GM21529 (cell line): ENCODE data around the gene STUM.

Source experiments
- ATAC-seq: cut with Tn5 transposase; IDR thresholded peaks from one replicate; pipeline ENCODE4 v1.9.1; 2021; ENCODE audit not compliant: unreplicated experiment

STUM gene

DNA sequence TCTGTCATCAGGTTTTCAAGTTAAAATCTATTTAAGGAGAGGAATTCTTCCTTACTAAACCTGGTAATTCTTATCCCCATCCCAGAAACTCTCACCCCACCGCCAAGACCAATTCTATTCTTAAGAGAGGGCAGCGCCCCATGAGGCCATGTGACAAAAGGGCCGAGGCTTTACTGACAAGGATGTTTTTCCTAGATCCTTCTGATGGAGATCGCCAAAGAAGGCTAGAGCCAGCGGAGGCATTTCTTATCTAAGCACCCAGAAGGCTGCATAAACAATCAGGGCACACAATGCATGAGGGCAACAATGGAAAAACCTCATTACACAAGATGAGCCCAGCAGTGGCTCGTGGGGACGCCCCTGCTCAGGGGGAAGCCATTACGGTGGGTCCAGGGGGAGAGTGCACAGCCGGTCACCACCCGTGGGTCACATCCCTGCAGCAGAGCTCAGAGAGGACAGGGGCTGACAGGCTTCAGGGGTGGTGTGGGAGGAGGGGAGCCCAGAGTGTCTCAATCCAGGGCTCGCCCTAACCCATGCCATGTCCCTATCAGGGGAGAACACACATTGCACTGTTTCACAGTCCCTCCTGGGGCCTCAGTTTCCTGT, 101.8 kb downstream of the STUM start:
- ATAC-seq = no peak

DNA sequence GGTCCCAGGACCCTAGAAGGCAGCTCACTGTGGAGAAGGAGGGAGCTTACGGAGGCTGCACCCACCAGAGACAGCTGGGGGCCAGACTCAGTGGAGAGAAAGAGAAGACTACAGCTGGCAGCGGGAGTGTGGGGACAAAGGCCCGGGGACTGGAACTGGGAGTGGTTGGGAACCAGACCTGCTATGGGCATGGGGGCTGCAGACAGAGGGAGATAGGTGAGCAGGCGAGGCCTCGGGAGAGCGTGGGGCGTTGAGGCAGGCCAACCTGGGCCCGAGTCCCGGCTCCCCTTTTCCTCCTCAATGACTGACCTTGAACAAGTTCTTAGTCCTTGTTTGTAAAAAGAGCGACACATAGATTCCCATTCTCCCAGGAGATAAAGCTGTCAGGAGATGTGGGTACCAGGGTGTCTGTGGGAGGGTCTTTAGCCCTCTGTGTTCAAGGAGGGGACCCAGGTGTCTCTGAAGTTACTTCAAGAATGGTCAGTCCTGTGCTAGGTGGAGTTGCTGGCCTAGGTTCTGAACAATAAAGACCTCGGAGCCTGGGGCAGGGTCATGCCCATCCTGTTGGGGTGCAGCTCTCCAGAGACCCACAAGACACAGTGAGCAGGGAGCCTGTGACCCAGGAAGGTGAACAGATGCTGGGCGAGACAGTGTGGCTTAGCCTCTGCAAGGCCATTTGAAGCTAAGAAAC, 102.6 kb downstream of the STUM start:
- no peak for ATAC-seq

DNA sequence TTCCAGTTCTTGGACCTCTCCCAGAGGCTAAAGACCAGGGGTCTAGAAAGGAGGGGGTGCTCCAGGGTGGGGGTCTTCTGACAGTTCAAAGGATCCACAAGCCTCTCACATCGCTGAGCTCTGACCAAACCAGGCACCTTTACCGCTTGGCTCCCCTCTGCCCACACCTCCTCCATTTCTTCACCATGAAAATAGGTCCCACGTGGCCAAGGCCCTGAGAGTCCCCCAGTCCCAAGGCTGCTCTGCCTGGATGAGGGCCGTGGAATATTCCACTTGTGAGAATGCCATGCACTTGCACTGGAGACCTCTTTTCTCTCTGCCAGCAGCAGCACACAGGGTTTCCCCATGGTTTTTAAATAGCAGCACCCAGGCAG, 103.2 kb downstream of the STUM start:
- ATAC-seq = no peak

DNA sequence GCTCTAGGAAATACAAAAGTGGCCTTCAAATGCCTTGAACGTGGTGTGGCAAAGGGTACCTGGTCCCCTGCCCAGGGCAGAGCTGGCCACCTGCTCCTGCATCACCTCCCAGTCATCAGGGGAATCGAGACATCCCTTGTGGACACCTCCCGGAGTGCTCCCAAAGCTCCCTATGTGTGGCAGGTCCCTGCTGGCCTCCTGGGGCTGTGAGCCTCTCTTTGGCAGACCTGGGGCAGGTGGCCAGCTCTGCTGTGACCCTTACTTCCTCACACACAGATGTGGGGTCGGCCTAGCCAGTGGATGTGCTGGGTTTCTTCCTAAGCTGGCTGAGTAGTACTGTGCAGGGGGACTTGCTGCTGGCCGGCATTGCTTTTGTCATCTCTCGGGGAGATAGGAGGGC, 104.0 kb downstream of the STUM start:
- no peak for ATAC-seq

DNA sequence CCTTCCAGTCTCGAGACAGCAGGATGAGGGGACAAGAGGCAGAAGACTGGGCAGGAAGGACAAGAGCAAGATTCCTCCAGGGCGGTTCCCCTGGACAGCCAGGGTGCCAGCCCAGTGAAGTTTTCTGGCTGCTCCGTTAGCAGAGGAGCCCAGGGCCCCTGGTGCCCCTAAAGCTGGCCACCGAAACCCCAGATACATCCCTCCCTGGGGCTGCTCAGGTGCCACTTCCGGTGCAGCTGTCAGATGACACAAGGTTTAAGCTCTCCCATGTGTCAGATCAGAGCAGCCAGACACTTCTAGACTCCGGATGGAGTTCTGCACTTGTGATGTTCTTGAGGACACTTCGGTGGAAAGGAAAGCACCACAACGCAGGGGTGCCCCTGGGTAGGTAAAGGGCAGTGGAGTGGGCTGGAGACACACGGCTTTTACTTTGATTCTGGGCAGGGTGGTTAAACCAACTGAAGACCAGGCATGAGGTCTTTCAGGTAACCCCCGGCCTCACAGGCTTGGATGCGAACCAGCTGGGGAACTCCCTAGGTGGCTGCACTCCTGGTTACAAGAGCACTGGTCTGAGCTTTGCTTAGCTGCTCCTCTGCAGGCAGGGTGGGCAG, 104.9 kb downstream of the STUM start:
- ATAC-seq = peak; percentile 71

DNA sequence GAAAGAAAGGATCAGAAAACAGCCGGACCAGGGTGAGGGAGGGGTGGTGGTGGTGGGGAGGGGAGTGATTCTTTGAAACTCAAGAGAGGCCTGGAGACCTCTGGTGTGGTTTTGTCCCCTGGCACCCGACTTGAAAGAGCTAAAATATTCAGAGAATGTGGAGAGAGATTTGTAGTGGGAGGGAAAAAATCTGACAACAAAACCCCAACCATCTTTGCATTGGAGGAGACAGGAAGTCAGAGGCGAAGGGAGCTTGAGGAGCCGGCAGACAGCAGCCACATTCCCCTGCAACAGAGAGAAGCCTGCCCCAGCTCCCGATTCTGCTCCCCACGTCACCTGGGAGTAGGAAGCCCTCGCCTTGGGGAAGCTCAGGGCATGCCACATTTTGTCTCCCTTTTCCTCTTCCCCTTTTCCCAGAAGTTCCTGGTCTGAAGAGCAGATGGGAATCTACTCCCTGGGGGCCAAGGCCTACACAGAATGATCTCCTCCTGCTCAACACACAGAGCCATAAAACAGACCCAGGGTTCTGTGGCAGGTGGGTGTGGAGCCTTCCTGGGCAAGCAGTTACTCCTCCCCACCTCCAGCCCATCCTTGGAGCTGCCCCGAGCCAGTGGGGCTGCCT, 105.6 kb downstream of the STUM start:
- ATAC-seq = no peak

DNA sequence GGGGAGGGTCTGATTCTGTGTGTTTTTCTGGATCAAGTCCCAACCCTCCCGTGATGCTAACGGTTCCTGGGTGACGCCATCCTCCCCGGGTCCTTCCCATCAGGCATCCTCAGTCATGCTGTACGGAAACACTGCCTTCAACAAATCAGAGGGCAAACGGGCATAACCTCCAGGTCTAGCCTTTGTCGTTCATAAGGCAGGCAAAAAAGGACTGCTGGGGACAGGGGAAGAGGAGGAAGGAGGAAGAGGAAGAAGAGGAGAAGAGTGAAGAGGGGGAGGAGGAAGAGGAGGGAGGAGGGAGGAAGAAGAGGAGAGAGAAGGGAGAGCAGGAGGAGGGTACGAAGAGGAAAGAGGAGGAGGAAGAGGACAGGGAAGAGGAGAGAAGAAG, 106.1 kb downstream of the STUM start:
- no peak for ATAC-seq

DNA sequence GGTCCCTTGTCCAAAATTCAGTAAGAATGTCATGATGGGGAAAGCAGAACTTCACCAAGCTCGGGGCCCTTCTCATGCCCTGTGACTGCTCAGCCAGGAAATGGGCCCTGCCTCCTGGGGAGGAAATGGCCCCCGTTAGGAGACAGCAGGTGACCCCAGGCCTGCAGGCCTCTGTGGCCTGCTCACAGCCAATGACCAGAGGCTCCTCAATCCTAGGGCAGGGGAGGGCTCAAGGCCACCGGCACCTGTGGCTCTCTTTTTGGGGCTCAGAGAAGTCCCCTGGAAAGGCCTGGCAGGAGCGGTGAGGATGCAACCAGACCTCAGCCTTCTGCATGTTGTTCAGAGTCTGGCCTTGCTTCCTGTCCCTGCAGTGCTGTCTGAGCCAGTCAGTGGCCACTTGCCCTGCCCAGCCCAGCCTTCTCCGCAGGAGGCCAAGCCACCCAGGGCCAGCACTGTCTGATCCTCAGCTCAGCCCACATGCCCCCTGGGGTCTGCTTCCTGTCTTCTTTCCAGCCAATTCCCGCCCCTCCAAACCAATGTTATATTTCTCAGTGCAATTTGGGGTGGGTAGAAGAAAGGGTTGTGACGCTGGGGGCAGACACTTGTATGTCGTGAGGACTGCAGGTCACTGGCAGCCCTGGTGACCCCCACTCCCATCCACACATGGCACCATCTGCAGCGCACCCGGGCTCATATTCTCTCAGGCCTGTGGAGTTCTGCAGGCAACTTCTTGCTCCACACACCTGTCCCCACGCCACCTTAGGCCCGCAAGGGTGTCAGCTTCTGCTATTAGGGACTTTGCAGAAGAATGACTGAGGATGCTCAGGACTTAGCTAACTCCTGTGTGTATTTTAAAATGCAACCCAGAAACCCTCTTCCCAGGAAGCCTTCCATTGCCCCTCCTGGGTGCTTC, 106.9 kb downstream of the STUM start:
- no peak for ATAC-seq

DNA sequence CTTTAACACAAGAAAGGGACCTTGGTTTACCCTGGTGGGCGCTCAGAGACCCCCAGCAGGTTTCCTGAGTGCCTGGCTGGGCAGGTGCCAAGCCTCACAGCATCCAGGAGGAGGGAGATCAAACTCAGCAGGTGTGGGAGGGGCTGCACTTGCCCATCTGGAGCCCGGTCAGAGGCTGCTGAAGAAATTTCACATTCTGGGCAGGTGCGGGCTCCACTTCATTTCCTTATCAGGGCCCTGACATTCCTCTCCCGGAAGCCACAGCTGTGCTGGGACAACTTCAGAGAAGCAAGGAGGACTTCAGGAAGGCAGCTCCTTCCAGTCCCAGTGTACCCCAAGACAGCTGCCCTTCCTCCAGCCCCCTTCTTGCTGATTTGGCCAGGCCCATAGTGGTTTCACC, 107.6 kb downstream of the STUM start:
- no peak for ATAC-seq

DNA sequence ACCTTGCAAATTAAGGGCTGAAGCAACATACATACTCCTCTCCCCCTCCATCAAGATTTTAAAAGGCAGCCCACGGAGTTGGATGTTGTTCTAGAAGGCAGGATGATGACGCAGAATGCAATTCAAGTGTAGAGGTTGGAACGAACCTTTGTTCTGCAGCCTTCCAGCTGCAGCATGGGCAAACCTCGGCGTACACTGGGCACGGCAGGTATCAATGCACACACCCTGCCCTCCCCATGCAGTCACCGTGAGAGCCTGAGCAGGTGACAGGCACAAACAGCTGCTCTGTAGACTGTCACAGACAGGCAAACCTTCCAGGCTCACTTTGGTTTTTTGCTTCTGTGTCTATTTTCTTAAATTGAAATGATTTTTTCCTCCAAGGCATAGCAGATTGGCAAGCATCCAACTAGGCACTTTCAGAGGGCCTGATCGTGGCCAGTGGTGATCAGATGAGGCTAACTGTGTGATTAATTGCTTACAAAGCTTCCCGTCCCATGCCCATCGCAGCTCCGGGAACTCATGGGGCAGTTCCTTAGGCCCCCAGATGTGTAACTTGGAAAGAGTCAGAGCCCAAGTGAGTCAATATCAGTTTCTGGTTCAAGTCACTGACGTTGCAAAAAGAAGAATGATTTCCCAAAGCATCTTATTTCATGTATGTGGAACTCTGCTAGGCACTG, 108.2 kb downstream of the STUM start:
- ATAC-seq = no peak

DNA sequence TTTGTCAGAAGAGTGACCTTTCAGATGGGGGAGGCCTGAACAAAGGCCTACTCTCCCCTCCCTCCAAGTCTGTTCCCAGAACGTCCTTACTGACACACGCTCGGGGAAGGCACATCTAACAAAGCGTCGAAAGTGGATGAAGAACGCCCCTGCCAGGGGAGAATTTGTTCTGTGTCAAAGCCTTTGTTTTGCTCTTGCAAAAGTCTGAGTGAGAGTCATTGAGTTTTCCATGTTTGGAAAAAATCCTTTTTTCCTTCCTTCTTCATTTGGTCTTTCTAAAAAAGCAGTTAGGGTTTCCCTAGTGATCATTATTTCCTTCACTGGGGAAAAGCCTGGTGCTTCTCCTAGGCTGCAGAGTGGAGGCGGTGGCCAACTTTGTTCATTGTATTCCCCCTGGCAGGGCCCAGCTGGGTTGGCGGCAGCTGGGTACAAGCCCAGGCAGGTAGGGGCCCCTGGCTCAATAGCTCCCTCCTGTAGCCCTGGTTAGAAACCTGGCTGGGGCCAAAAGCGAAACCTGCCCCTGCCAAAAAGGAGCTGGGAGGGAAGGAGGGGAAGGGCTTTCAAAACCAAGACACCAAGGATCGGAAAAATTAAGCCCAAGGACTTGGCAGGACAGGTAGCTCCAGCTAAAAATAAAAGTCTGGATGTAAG, 109.5 kb downstream of the STUM start:
- no peak for ATAC-seq

DNA sequence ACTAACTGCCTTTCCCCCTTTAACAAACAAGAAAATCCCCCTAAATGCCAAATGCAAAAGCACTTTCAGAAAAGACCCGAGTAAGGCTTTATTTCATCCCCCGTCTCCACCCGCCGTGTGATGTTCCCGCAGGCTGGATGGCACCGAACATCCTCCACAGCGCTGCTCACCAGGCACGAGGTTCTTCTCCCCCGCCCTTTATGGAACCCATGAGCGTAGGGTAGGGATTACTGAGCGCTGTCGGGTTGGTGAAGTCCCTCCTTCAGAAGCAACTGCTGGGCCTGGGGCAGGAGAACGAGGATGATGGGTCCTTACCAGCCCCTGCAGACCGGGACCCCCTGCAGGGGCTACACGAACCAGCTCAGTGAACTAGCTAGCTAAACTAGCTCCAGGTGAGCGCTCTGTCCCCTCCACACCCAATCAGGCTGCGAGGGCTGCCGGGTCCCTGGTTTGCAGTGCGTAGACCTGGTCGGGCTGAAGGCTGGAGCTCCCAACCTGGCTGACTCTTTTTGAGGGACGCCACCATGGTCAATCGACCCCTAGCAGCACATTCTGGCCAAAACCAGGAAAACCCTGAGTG, 110.1 kb downstream of the STUM start:
- no peak for ATAC-seq
